HG03066 (cell line): ENCODE measurements around the gene ASB2.

Source experiments
- ATAC-seq: cut with Tn5 transposase; IDR thresholded peaks from one replicate; pipeline ENCODE4 v1.9.1; 2021; ENCODE audit warnings: low read depth; ENCODE audit not compliant: unreplicated experiment

Gene ASB2

DNA sequence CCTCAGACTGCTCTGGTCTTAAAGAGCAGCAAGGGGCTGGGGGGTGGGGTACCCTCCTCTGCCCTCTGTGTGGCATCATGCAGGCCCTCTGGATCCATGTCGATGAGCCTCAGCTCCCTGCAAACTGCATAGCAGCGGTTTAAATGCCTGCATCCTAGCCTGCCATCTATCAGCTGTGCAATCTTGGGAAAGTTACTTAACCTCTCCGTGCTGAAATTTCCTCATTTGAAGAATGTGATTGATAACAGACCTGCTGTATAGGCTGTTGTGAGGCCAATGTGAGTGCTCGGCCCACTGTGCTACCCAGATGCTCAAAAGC, 45.4 kb downstream of the ASB2 start:
- ATAC-seq, result no peak

DNA sequence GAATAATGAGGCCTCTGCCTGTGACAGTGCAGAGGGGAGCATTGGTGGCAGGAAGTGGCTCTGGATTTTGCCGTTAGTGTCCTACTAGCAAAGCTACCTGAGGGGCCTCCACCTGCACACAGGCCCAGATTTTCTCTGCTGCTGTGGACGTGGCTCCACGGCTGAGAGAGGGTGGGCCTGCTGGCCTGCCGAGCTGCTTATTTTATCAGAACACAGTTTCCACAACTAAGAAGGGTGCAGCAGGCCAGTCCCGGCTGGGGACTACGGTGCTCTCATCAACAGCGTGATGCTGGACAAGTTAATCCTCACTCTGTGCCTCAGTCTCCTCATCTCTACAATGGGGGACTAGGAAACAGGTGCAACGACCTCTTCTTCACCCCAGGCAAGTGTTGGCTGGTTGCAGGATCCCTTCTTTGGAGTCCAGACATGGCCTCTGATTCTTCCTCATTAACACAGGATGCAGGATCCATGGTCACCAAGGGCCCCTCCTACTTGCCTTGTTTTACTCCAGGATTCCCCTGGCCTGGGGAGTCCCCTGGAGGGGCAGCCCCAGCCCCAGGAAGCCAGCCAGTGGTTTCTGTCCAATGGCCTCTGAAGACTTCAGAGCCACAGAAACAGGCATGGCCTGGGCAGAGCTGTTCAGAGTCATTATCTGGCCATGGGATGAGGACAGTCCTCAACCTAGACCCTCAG, 45.9 kb downstream of the ASB2 start:
- no peak for ATAC-seq

GRCh38 chr14:93929657-93930056, 46.7 kb downstream of the ASB2 start:
- no peak for ATAC-seq

DNA sequence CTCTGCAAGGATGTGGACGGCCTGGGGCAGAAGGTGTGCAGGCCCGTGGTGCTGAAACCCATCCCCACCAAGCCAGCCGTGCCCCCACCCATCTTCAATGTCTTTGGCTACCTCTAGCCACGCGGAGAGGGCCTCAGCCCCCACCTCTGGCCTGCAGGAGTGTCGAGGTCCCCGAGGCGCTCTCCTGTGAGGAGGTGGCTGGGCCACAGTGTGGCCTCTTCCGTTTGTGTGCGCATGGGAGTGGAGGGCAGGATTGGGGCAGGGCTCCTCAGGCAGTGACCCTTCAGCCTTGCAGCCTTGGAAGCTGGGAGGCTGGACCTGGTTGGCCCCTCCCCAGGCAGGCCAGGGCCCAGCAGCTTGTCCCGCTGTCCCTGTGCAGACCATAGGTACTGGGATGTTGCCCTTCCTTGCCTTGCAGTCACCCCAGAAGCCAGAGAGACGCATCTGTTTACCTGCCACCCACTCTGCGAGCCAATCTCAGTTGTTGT, 47.3 kb downstream of the ASB2 start:
- no peak for ATAC-seq

DNA sequence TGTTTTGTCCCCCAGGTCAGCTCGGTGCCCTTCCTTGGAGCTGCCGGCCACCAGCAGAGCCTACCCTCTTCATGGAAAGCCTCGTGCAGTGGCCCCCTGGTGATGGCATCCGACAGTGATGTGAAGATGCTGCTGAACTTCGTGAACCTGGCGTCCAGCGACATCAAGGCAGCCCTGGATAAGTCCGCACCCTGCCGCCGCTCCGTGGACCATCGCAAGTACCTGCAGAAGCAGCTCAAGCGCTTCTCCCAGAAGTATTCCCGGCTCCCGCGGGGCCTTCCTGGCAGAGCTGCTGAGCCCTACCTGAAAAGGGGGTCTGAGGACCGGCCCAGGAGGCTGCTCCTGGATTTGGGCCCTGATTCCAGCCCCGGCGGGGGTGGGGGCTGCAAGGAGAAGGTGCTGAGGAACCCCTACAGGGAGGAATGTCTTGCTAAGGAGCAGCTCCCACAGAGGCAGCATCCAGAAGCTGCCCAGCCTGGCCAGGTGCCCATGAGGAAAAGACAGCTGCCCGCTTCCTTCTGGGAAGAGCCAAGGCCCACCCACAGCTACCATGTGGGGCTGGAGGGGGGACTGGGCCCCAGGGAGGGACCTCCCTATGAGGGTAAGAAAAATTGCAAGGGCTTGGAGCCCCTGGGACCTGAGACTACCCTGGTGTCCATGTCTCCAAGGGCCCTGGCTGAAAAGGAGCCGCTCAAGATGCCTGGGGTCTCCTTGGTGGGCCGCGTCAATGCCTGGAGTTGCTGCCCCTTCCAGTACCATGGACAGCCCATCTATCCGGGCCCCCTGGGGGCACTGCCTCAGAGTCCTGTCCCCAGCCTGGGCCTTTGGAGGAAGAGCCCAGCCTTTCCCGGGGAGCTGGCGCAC, 48.0 kb downstream of the ASB2 start:
- no peak for ATAC-seq

DNA sequence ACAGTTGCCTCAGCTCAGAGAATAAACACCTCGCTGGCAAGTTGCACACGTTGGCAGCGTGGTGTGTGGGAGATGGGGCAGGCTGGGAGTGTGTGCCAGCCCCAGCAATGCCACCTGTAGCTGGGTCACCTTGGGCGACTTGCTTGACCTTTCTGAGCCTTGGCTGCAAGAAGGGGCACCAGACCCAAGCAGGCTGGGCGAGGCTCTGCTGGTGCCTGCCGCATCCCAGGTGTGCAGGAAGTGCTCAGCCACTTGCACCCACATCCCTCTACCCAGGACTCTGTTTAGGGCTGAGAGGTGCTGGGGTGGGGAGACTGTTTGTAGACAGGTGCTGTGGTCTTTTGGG, 48.6 kb downstream of the ASB2 start:
- no peak for ATAC-seq

DNA sequence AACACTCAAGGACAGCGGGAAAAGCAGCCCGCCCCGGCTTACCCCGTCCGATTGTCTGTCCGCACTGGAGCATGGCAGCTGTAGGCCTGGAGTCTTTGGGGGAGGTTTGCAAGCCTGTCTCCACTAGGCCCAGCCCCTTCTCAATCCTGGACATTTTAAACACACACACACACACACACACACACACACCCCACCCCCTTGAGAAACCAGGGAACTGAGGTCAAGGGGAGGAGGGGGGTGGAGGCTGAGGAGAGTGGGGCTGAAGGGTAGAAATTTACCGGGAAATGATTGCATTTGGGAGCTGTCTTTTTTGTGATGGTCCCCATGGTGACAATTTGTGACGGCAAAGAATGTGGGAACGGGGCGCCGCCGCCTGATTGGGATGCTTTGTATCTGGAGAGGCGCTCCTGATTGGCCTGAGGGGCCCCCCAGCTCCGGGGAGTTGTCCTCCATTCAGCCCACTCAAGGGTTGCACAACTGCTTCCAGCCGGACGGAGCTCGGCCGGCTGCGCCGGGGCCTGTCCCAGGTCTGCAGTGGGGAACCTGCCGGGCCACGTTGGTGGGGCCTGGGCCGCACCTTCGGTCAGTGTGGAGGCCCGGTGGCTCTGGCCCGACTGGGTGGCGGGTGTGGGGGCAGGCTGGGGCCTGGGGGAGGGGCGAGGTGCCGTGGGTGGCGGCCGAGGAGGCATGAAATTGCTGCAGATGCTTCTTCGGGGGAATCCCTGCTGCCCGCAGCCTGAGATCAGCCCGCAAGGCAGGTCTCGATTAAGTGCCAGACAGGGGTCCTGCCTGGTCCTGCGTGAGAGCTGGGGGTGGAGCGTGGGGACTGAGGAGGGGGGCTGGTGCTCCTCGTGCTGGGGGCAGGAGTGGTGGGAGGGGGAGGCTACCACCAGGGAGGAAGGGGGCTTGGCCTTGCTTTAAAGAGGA, 49.2 kb downstream of the ASB2 start, which contains the start of gene FAM181A:
Gene FAM181A (plus strand): TSS at position 472 of the 927 bp plus-strand sequence. CDS start 942 bp downstream, outside the sequence.
- no peak for ATAC-seq

- no peak for ATAC-seq
Measured at GRCh38 chr14:93926245-93926872, 50.0 kb downstream of the ASB2 start.

DNA sequence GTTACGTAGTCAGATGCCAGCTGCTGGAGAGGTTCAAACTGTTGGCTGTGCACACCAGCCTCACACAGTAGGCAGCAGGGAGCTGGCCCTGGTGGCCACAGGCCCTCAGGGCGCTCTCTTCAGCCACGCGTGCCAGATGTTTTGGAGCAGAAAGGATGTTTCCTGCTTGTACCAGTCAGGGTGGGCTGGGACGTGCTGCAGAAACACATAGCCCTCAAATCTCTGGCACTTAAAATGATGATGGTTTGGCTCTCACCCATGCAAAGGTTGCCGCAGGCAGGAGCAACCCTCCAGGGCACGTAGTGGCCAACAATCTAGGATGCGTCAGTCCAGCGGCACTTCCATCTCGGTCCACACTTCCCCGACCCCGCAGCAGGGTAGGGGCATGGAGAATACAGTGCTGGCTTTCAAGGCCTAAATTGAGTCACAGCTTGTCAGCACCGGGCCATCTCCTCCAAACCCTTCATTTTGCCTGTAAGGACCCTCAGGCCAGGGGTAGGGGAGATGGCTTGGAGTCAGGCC, 50.9 kb downstream of the ASB2 start:
- no peak for ATAC-seq

DNA sequence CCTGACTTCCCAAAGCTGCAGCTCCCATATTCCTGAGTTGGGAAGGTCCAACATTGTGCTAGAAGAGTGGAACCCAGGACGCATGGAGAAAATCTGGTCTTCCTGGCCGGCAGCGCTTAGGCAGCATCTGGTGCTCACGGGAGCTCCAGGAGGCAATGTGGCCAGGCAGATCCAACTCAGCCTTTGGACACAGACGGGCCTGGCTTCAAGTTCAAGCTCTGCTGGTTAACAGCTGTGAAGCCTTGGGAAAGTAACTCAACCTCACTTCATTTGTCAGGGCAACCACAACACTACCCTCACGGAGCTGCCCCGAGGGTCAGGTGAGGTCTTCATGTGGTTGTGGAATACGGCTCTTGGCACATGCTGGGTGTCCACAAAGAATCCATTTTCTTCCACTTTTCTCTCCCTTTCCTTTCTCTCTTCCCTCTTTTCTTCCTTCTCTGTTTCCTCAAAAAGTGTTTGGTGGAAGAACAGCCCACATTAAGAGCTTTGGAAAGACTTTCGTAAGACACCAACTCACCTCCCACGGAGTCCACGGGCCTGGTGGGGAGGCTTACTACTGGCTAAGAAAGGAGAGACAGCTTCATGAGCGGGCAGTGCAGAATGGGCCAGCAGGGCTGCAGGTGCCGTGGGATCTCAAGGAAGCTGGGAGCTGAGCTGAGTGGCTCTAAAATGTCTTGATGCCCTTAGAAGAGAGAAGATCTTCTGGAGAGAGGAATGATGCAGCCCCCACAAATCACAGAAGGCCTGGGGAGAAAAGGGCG, 51.6 kb downstream of the ASB2 start:
- no peak for ATAC-seq

DNA sequence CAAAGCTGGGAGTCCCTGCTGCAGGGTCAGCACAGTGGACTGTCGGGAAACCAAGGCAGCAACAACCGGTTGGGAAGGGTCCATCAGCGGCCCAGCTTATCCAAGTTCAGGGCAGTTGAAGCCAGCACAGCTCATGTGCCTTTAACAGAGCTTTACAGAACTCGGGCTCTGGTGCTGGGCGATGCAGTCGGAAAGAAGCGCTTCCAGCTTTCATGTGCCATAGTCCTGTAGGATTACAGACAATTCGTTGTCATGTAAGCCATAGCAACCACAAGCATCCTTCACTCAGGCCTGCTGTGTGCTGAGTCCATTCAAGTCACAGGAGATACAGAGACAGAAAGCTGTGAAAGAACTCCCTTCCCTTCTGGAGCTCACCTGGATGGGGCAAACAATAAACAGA, 52.7 kb downstream of the ASB2 start:
- no peak for ATAC-seq

GRCh38 chr14:93921001-93921806, 55.2 kb downstream of the ASB2 start:
- ATAC-seq, result no peak

- no peak for ATAC-seq
Measured at GRCh38 chr14:93917141-93917540, 59.2 kb downstream of the ASB2 start.

DNA sequence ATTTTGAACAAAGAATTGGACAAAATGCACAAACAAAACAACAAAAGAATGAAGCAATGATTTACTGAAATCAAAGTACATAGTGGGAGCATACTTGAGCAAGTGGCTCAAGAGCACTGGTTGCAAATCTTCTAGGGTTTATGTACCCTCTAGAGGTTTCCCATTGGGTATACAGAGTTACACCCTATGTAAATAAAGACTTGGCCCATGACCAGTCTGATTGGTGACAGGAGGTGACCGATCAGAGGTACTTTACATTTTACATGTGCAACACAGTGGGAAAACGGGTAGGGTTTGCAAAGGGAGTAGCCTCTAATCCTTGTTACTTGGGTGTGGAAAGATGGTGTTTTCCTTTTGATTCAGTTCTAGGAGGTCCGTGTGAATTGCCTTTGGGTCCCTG, 59.9 kb downstream of the ASB2 start:
- no peak for ATAC-seq

GRCh38 chr14:93915800-93916199, 60.6 kb downstream of the ASB2 start:
- no peak for ATAC-seq

- no peak for ATAC-seq
Measured at GRCh38 chr14:93915070-93915705, 61.2 kb downstream of the ASB2 start.

DNA sequence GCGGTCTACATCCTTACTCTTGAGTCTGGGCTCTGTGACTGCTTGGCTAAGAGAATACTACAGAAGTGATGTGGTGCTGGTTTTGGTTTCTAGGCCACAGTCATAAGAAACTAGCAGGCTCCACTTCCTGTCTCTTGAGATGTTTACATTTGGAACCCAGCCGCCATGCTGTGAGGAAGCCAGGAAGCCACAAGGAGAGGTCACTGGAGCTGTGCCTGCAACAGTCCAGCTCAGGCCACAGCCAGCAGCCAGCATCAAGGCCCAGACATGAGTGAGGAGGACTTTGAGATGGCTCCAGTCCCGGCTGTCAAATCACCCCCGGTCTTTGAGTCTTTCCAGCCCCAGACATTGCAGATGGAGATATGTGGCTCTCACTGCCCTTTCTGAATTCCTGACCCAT, 62.1 kb downstream of the ASB2 start:
- ATAC-seq, result no peak

DNA sequence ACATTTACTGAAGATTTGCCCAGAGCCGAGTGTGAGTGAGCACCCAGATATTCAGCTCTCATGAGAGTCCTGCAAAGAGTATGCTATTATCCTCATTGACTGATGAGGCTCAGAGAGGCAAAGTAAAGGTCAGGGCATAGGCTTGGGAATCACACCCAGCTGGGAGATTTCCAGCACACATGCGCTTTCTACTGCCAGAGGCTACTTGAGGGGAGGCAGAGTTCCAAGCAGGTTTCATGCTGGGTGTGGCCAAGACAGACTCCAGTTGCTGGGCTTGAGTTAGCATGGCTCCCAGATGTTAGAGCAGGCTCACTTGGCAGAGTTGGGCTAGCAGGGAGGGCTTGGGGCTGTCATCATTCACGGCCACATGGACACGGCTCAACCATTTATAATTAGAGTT, 63.6 kb downstream of the ASB2 start:
- ATAC-seq, result no peak
